A549 treated with AZD9567 at 1 μM for 4 hours (cell line): ENCODE results near the gene MAP2K5. TPM values are rescaled to one million over a fixed set of nuclear protein-coding genes. Genes with fewer than 3 reads are reported as not detected.

Source experiments
- total RNA-seq: library from RNA; stranded (reverse); fragments of 200-300 nt; extraction: Qiagen RNA extraction; gene quantifications from 5 replicates; pipeline ENCODE4 v1.2.3, GENCODE V29; 2022; ENCODE audit not compliant: insufficient read depth

MAP2K5 gene
- total RNA-seq: 9.7 to 14.8 TPM (median 10.3 TPM) in 5 replicates

DNA sequence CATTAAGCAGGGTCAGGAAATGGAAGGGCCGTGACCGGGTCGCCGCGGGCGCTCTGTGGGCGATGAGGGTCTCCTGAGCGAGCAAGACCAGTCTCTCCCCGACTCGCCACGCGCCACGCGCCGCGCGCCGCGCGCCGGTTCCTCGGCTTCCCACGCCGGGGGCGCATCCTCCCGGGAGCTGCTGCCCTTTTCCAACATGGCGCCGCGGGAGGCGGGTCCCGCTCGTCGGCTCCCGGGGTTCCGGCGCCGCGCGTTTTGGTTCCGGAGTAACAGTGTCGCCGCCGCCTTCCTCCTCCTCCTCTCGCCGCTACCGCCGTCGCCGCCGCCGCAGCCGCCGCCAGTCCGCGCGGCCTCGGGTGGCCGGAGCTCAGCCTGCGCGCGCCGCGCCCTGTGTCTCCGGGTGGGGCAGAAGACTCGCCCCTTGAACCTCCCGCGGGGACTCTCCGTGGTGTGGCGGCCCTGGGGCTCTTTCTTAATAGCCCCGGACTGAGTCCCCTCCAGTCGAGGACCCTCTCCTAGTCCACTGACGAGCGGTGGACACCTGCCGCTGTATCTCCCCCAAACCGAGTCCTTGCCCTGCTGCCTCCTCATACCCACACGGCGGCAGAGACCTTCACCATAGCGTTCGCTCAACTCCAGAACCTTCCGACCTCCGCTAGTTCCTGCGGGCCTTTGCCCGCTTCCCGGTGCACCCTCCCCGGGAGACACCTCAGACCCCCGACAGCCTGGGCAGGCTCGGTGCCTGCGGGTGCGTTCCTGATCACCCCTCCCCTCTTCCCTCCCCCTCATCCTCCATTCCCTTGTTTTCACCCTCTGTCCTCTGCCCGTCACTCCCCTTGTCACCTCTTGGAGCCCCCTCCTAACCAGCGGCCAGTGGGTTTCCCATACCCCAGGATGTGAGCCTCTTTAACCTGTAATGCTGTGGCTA lies at the start of gene MAP2K5:
Gene MAP2K5, plus strand, starts transcription at position 284 of the 928 bp plus-strand sequence. Its CDS starts 633 bp downstream, at position 917.

DNA sequence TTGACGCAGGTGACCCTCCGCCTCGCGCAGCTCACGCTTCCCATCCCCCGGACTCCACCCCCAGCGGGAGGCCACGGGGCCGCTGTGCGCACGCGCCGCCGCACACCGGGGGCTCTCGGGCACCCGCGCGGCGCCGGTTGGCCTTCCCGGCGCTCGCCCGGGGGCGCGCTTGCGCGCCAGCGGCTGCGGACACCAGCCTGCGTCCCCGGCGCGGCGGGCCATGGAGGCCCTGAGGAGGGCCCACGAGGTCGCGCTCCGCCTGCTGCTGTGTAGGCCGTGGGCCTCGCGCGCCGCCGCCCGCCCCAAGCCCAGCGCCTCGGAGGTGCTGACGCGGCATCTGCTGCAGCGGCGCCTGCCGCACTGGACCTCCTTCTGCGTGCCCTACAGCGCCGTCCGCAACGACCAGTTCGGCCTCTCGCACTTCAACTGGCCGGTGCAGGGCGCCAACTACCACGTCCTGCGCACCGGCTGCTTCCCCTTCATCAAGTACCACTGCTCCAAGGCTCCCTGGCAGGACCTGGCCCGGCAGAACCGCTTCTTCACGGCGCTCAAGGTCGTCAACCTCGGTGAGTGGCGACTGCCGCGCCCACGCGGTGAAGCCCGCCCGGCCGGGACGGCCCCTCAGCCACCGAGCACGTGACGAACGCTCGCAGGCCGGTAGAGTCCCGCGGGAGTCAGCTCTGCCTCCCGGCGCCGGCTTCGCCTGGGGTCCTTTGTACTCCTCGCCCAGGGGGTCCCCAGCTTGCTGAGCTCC lies 21.3 kb upstream of the MAP2K5 start, which contains the start of gene C15orf61:
Gene C15orf61, plus strand, starts transcription at position 103 of the 754 bp plus-strand sequence. Its CDS starts 118 bp downstream, at position 221.

DNA sequence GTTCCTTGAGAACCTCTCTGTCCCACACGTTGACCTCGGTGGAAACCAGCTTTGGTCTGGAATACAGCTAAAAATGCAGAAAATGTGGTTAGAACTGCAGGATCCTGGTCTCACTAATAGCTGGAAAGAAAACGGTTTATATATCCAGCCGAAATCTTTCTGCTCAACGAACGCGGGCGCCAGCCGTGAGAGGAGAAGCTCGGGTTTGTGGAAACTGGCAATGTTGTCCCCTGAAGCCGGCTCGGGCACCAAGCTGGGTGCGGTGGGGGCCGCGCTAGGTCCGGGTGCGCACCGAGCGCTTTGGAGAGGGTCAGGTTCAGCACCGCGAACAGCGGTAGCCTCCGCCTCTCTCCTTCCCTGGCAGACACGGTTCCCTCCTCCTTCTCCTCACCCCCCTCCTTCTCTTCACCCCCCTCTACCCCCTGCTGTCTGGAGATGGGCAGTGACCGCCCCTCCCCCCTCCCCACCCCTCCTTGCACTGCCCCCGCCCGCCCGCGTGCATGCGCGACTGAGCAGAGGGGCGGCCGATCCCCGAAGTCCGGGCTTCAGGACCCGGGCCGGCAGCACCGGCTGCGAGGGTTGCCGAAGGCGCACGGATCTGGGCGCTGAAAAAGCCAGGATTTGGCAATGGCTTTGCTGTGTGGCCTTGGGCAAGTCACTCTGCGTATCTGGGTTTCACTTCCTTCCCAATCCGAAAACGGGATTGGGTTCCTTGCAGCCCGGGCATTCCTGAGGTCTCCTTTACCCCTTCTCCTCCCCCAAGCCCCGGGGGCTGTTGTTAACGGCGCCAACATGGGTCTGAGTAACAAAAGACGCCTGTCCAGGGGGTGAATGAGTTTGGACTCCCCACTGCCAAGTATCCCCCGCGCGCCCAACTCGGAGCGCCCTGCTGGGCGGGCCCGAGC lies 282.7 kb downstream of the MAP2K5 start, which contains the start of gene SKOR1:
Gene SKOR1, plus strand, starts transcription at position 534 of the 905 bp plus-strand sequence. Its CDS starts 94 bp downstream, at position 628.

DNA sequence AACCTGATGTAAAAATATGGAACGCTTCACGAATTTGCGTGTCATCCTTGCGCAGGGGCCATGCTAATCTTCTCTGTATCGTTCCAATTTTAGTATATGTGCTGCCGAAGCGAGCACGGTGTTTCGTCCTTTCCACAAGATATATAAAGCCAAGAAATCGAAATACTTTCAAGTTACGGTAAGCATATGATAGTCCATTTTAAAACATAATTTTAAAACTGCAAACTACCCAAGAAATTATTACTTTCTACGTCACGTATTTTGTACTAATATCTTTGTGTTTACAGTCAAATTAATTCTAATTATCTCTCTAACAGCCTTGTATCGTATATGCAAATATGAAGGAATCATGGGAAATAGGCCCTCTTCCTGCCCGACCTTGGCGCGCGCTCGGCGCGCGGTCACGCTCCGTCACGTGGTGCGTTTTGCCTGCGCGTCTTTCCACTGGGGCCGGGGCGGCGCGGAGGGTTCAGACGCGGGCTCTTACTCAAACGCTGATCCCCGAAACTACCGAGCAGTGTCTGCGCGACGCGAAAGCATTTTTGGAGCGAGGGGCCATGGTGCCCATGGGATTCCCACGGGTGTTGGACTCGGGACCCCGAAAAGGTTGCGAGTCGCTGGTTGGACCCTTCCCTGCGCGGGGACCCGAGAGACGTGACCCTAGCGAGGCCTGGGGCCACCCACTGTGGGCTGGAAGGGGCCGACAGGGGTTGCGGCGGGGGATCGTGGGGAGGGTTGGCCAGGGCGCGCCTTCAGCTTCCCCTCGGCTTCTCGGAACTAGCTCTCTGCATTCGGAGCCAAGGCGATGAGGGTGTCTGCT lies 297.6 kb downstream of the MAP2K5 start, which contains the start of gene RNU6-1:
Gene RNU6-1, minus strand, starts transcription at position 117 of the 820 bp plus-strand sequence.

Other genes with a start within 250 kb of the MAP2K5 start
- gene C15orf61, start 21.6 kb upstream of the MAP2K5 start, total RNA-seq: 1.0 to 4.9 TPM (median 4.1 TPM) in 5 replicates